Nephron (organoid): ENCODE measurements around the gene TAF3.

Experiments used
- H3K27ac Mint-ChIP-seq, 3 experiments: 2 replicates each; pipeline ENCODE4 v1.8.0; 2020; ENCODE audit warnings: mixed read lengths in 3 of 3, mild to moderate bottlenecking in 2 of 3, moderate library complexity in 1 of 3
- H3K27me3 Mint-ChIP-seq: 2 replicates; pipeline ENCODE4 v1.8.0; 2021; ENCODE audit warnings: low read depth, mild to moderate bottlenecking, moderate library complexity, mixed read lengths
- H3K36me3 Mint-ChIP-seq: 2 replicates; pipeline ENCODE4 v1.8.0; 2020; ENCODE audit warnings: low read depth, mixed read lengths
- H3K4me1 Mint-ChIP-seq: 2 replicates; pipeline ENCODE4 v1.8.0; 2020; ENCODE audit warnings: mixed read lengths
- H3K4me3 Mint-ChIP-seq, 3 experiments: 2 replicates each; pipeline ENCODE4 v1.8.0; 2020; ENCODE audit warnings: mild to moderate bottlenecking in 3 of 3, mixed read lengths in 3 of 3, moderate library complexity in 2 of 3
- H3K9me3 Mint-ChIP-seq: 2 replicates; pipeline ENCODE4 v1.8.0; 2020; ENCODE audit warnings: mixed read lengths
- CTCF ChIP-seq, 3 experiments: fragments of 200-600 bp; sonication (generic); IDR thresholded peaks; one replicate each; pipeline ENCODE4 v1.5.0; 2021; ENCODE audit warnings: antibody characterized with exemption in 3 of 3; ENCODE audit not compliant: unreplicated experiment in 3 of 3

Gene TAF3

GRCh38 chr10:8049045-8049864, 230.9 kb downstream of the TAF3 start:
- Mint-ChIP-seq H3K9me3 (peaks cover 3% of the 10 kb centered on the region), H3K27ac (peak overlapping the region in 1 of 3 experiments; percentile 42), H3K4me1 (peaks cover 40% of the 10 kb centered on the region), H3K36me3 (no peaks in the 10 kb centered on the region), H3K4me3 (peak overlapping the region; percentile 51 to 73 (median 69)), H3K27me3 (peaks cover 100% of the 10 kb centered on the region)
- no peak for TF ChIP-seq CTCF (IDR thresholded peaks at IDR 0.05; ENCODE audit: unreplicated experiment in 3 of 3)

- Mint-ChIP-seq H3K36me3 (peaks cover 4% of the 10 kb centered on the region), H3K9me3 (peaks cover 3% of the 10 kb centered on the region), H3K27ac (peak overlapping the region in 1 of 3 experiments; percentile 68), H3K27me3 (peaks cover 100% of the 10 kb centered on the region), H3K4me1 (peaks cover 41% of the 10 kb centered on the region), H3K4me3 (peak overlapping the region; percentile 73 to 82 (median 78))
- no peak for TF ChIP-seq CTCF (IDR thresholded peaks at IDR 0.05; ENCODE audit: unreplicated experiment in 3 of 3)
Measured at GRCh38 chr10:8049865-8050555, 231.7 kb downstream of the TAF3 start.

- peaks cover 4% of the 10 kb centered on the region for H3K36me3 Mint-ChIP-seq
- no peak for TF ChIP-seq CTCF (IDR thresholded peaks at IDR 0.05; ENCODE audit: unreplicated experiment in 3 of 3)
- peak overlapping the region; percentile 78 to 82 (median 81) for H3K4me3 Mint-ChIP-seq
- H3K27me3 Mint-ChIP-seq = peaks cover 100% of the 10 kb centered on the region
- peaks cover 35% of the 10 kb centered on the region for H3K4me1 Mint-ChIP-seq
- peaks cover 3% of the 10 kb centered on the region for H3K9me3 Mint-ChIP-seq
- H3K27ac Mint-ChIP-seq = peak overlapping the region in 1 of 3 experiments; percentile 68
Measured at GRCh38 chr10:8050556-8051108, 232.3 kb downstream of the TAF3 start.

GRCh38 chr10:8051109-8051821, 233.0 kb downstream of the TAF3 start:
- H3K27me3 Mint-ChIP-seq = peaks cover 99% of the 10 kb centered on the region
- TF ChIP-seq CTCF (IDR thresholded peaks at IDR 0.05; ENCODE audit: unreplicated experiment in 3 of 3) = no peak
- peaks cover 3% of the 10 kb centered on the region for H3K9me3 Mint-ChIP-seq
- peaks cover 4% of the 10 kb centered on the region for H3K36me3 Mint-ChIP-seq
- H3K4me1 Mint-ChIP-seq = peaks cover 30% of the 10 kb centered on the region
- peak overlapping the region in 1 of 3 experiments; percentile 68 for H3K27ac Mint-ChIP-seq
- H3K4me3 Mint-ChIP-seq = peak overlapping the region in 2 of 3 experiments; percentile 48 to 82

- peak overlapping the region in 2 of 3 experiments; percentile 46 to 92 for H3K27ac Mint-ChIP-seq
Measured at GRCh38 chr10:8051851-8052257, 233.5 kb downstream of the TAF3 start.

More at GRCh38 chr10:8051851-8052257, 233.5 kb downstream of the TAF3 start:
- TF ChIP-seq CTCF (IDR thresholded peaks at IDR 0.05; ENCODE audit: unreplicated experiment in 3 of 3) = no peak
- peak overlapping the region; percentile 70 to 91 (median 81) for H3K4me3 Mint-ChIP-seq
- peaks cover 6% of the 10 kb centered on the region for H3K36me3 Mint-ChIP-seq
- H3K9me3 Mint-ChIP-seq = peaks cover 3% of the 10 kb centered on the region
- H3K27me3 Mint-ChIP-seq = peaks cover 99% of the 10 kb centered on the region
- peaks cover 32% of the 10 kb centered on the region for H3K4me1 Mint-ChIP-seq
